ENCODE measurements around the gene ARHGEF12.
A peak's percentile ranks its signal among the peaks of the same experiment; 100 is the strongest.

- peak; percentile 26 to 59 (median 26) for TF ChIP-seq CTCF (optimal IDR thresholded peaks at IDR 0.05 in 1 of 3, IDR thresholded peaks at IDR 0.05 in 1 of 3, conservative IDR thresholded peaks at IDR 0.05 in 1 of 3; ENCODE audit: extremely low read depth in 1 of 3, insufficient read depth in 2 of 3, low read length in 3 of 3)
- no peak for TF ChIP-seq EZH2 (IDR thresholded peaks at IDR 0.05; ENCODE audit: low read length)
Observed at GRCh38 chr11:120335908-120336640, at the start of gene ARHGEF12.
